Fibroblast of lung (primary cell): ENCODE results near the gene DMBX1.

Experiments
- CTCF ChIP-seq, 2 donors: IDR thresholded peaks in 1 of 2; conservative IDR thresholded peaks in 1 of 2; 1 replicate in 1 of 2; 2 replicates in 1 of 2; pipeline ENCODE4 v1.5.1; 2011 to 2012; ENCODE audit warnings: low read length in 2 of 2, control low read depth in 1 of 2, inconsistent platforms in 1 of 2, low read depth in 1 of 2, mild to moderate bottlenecking in 1 of 2
- EZH2 ChIP-seq: IDR thresholded peaks from 2 replicates; pipeline ENCODE4 v1.5.1; 2012; ENCODE audit warnings: low read length, control low read depth, mild to moderate bottlenecking; ENCODE audit errors: missing control alignments

- TF ChIP-seq CTCF (conservative IDR thresholded peaks at IDR 0.05 in 1 of 2, IDR thresholded peaks at IDR 0.05 in 1 of 2; ENCODE audit: low read depth in 1 of 2, low read length in 2 of 2) (no peak), EZH2 (no peak)
These were observed 23.6 kb upstream of the DMBX1 start for GRCh38 chr1:46465981-46466476.
